Anterior cingulate cortex (tissue), 58 donors: ENCODE results near the gene UAP1L1.

ENCODE experiments used
- DNase-seq, 58 donors: peaks; one replicate each; lab custom pipeline; 2025; lab: John Stamatoyannopoulos, UW

UAP1L1 gene

GRCh38 chr9:137128158-137128861, 51.0 kb downstream of the UAP1L1 start:
- DNase-seq: no peak

- DNase-seq: no peak
These were observed 51.6 kb downstream of the UAP1L1 start for GRCh38 chr9:137128862-137129455.

GRCh38 chr9:137129456-137130175, 52.3 kb downstream of the UAP1L1 start:
- DNase-seq: peak in 57 of 58 donors; percentile 41 to 92 (median 79)

- no peak for DNase-seq
These were observed 52.9 kb downstream of the UAP1L1 start for GRCh38 chr9:137130176-137130755.
